GM23338 (cell line): ENCODE measurements around the gene C16orf90. TPM values are rescaled to one million over a fixed set of nuclear protein-coding genes. Genes with fewer than 3 reads are reported as not detected.

Experiments used
- ATAC-seq: fragments of 200-7000 bp; cut with Tn5 transposase; 3 replicates; pipeline ENCODE4 v1.9.1; 2020
- DNase-seq: peaks from one replicate; pipeline ENCODE4 v3.0.0-alpha.2; 2015; ENCODE audit warnings: low spot score
- H2AFZ ChIP-seq: fragments of 200-600 bp; sonication (generic); 2 replicates; pipeline ENCODE4 v1.8.0; 2016; ENCODE audit warnings: antibody characterized with exemption, mild to moderate bottlenecking, moderate library complexity
- H3F3A ChIP-seq: fragments of 200-600 bp; sonication (generic); replicated peaks from 2 replicates; pipeline ENCODE4 v1.8.0; 2017; ENCODE audit warnings: antibody characterized with exemption, mixed run types, low read depth
- H3K27ac ChIP-seq: fragments of 200-600 bp; sonication (generic); 2 replicates; pipeline ENCODE4 v1.6.1; 2016; ENCODE audit warnings: low read depth
- H3K27me3 ChIP-seq: fragments of 200-600 bp; sonication (generic); 2 replicates; pipeline ENCODE4 v1.8.0; 2016; ENCODE audit warnings: mild to moderate bottlenecking, mixed run types, moderate library complexity; ENCODE audit not compliant: insufficient read depth
- H3K36me3 ChIP-seq: fragments of 200-600 bp; sonication (generic); 2 replicates; pipeline ENCODE4 v1.8.0; 2016; ENCODE audit warnings: mild to moderate bottlenecking; ENCODE audit not compliant: insufficient read depth
- H3K4me1 ChIP-seq: fragments of 200-600 bp; sonication (generic); 2 replicates; pipeline ENCODE4 v1.8.0; 2016; ENCODE audit warnings: mild to moderate bottlenecking, moderate library complexity; ENCODE audit not compliant: insufficient read depth
- H3K4me2 ChIP-seq: fragments of 200-600 bp; sonication (generic); 2 replicates; pipeline ENCODE4 v1.7.1; 2017; ENCODE audit warnings: mixed run types
- H3K4me3 ChIP-seq: fragments of 200-600 bp; sonication (generic); 2 replicates; pipeline ENCODE4 v1.6.1; 2016; ENCODE audit warnings: mixed run types
- H3K79me2 ChIP-seq: fragments of 200-600 bp; sonication (generic); replicated peaks from 2 replicates; pipeline ENCODE4 v1.8.0; 2017; ENCODE audit warnings: mild to moderate bottlenecking; ENCODE audit not compliant: insufficient read depth
- H3K9me2 ChIP-seq: fragments of 200-600 bp; sonication (generic); 2 replicates; pipeline ENCODE4 v1.8.0; 2017; ENCODE audit not compliant: insufficient read depth
- H4K20me1 ChIP-seq: fragments of 200-600 bp; sonication (generic); replicated peaks from 2 replicates; pipeline ENCODE4 v1.8.0; 2017; ENCODE audit warnings: mild to moderate bottlenecking; ENCODE audit not compliant: insufficient read depth
- H3K27ac Mint-ChIP-seq: 2 replicates; pipeline ENCODE4 v1.8.0; 2020; ENCODE audit warnings: inconsistent platforms, mild to moderate bottlenecking, moderate library complexity, mixed read lengths
- H3K27me3 Mint-ChIP-seq: 3 replicates; pipeline ENCODE4 v1.8.0; 2022; ENCODE audit warnings: low read depth, mild to moderate bottlenecking, moderate library complexity, mixed read lengths, inconsistent platforms; ENCODE audit not compliant: insufficient read depth, poor library complexity
- H3K36me3 Mint-ChIP-seq: 3 replicates; pipeline ENCODE4 v1.8.0; 2021; ENCODE audit warnings: low read depth, mild to moderate bottlenecking, inconsistent platforms, moderate library complexity, mixed read lengths
- H3K4me1 Mint-ChIP-seq: 3 replicates; pipeline ENCODE4 v1.8.0; 2020; ENCODE audit warnings: mild to moderate bottlenecking, inconsistent platforms, mixed read lengths
- H3K4me3 Mint-ChIP-seq: 3 replicates; pipeline ENCODE4 v1.8.0; 2021; ENCODE audit warnings: moderate library complexity, mild to moderate bottlenecking, inconsistent platforms, mixed read lengths
- H3K9me3 Mint-ChIP-seq: 3 replicates; pipeline ENCODE4 v1.8.0; 2020; ENCODE audit warnings: moderate library complexity, mild to moderate bottlenecking, inconsistent platforms, mixed read lengths
- CREB1 ChIP-seq: fragments of 250-450 bp; sonication (Bioruptor Pico); IDR thresholded peaks from 2 replicates; pipeline ENCODE4 v1.5.0; 2020; ENCODE audit warnings: low read depth, mild to moderate bottlenecking, moderate library complexity
- EZH2 ChIP-seq: fragments of 200-600 bp; sonication (generic); IDR thresholded peaks from one replicate; pipeline ENCODE4 v1.8.0; 2017; ENCODE audit warnings: antibody characterized with exemption, mild to moderate bottlenecking, low read depth; ENCODE audit not compliant: unreplicated experiment
- EZH2phosphoT487 ChIP-seq: fragments of 200-600 bp; sonication (generic); IDR thresholded peaks from one replicate; pipeline ENCODE4 v1.8.1; 2018; ENCODE audit warnings: antibody characterized with exemption; ENCODE audit not compliant: unreplicated experiment
- JUNB ChIP-seq: IDR thresholded peaks from one replicate; pipeline ENCODE4 v1.6.1; 2016; ENCODE audit warnings: antibody characterized with exemption; ENCODE audit not compliant: unreplicated experiment
- NANOG ChIP-seq: IDR thresholded peaks from 2 replicates; pipeline ENCODE4 v1.6.1; 2016; ENCODE audit warnings: antibody characterized with exemption, borderline replicate concordance
- POLR2AphosphoS5 ChIP-seq: IDR thresholded peaks from 2 replicates; pipeline ENCODE4 v1.6.1; 2016; ENCODE audit warnings: antibody characterized with exemption, low read depth
- REST ChIP-seq: IDR thresholded peaks from one replicate; pipeline ENCODE4 v1.6.1; 2018; ENCODE audit warnings: antibody characterized with exemption; ENCODE audit not compliant: unreplicated experiment
- STAT1 ChIP-seq: IDR thresholded peaks from one replicate; pipeline ENCODE4 v1.6.1; 2016; ENCODE audit warnings: antibody characterized with exemption; ENCODE audit not compliant: unreplicated experiment
- ZNF114 ChIP-seq: fragments of 250-450 bp; sonication (Bioruptor Pico); IDR thresholded peaks from 2 replicates; pipeline ENCODE4 v1.5.0; 2020; ENCODE audit warnings: mild to moderate bottlenecking, moderate library complexity
- ZNF331 ChIP-seq: fragments of 250-450 bp; sonication (Bioruptor Pico); IDR thresholded peaks from 2 replicates; pipeline ENCODE4 v1.5.0; 2020; ENCODE audit warnings: low read depth, mild to moderate bottlenecking, moderate library complexity
- ZNF462 ChIP-seq: fragments of 250-450 bp; sonication (Bioruptor Pico); IDR thresholded peaks from 2 replicates; pipeline ENCODE4 v1.5.0; 2020; ENCODE audit warnings: mild to moderate bottlenecking, moderate library complexity
- polyA plus RNA-seq: library from polyadenylated mRNA; unstranded; fragments of >200 nt; fragmentation: Nextera tagmentation; extraction: Ambion mirVana; gene quantifications from 2 replicates; pipeline ENCODE4 v1.2.1, GENCODE V29; 2016
- total RNA-seq: library from RNA; depleted of rRNA; stranded (reverse); fragments of >200 nt; shearing (Covaris generic); gene quantifications from 2 replicates; pipeline ENCODE4 v1.2.3, GENCODE V29; 2014
- TF ChIP-seq, protein P1 (sequence below): IDR thresholded peaks from 2 replicates; pipeline ENCODE4 v1.6.1; 2016; ENCODE audit warnings: antibody characterized with exemption
- TF ChIP-seq, protein P2 (sequence below), 2 experiments: fragments of 200-600 bp in 1 of 2; sonication (generic) in 1 of 2; conservative IDR thresholded peaks; 2 replicates each; pipeline versions ENCODE4 v1.5.1 to v1.6.1; 2016 to 2017; ENCODE audit warnings: antibody characterized with exemption in 2 of 2, low read depth in 2 of 2, mild to moderate bottlenecking in 2 of 2, moderate library complexity in 1 of 2

The C16orf90 gene
- total and polyA plus RNA-seq, 2 experiments from 2014 or later = not detected

GRCh38 chr16:3465301-3465700, 30.0 kb downstream of the C16orf90 start:
- Histone ChIP-seq H3K27me3 (no peaks in the 10 kb centered on the region), H2AFZ (no peak overlapping the region), H3F3A (no peaks in the 10 kb centered on the region; the same call in 1 of the 2 replicates), H3K27ac (no peak overlapping the region), H3K79me2 (peaks cover 96% of the 10 kb centered on the region), H3K4me2 (no peak overlapping the region), H3K9me2 (no peaks in the 10 kb centered on the region), H3K4me1 (peaks cover 43% of the 10 kb centered on the region), H3K36me3 (no peaks in the 10 kb centered on the region), H3K4me3 (no peak overlapping the region), H4K20me1 (peaks cover 30% of the 10 kb centered on the region)
- H3K4me1 Mint-ChIP-seq = peaks cover 65% of the 10 kb centered on the region
- no peak overlapping the region; the same call in 2 of the 3 replicates for H3K4me3 Mint-ChIP-seq
- peaks cover 25% of the 10 kb centered on the region for H3K36me3 Mint-ChIP-seq
- H3K27me3 Mint-ChIP-seq = peaks cover 15% of the 10 kb centered on the region
- TF ChIP-seq ZNF331 (CRISPR knock-in tag) (no peak), ZNF114 (CRISPR knock-in tag) (no peak), STAT1 (no peak), CREB1 (CRISPR knock-in tag) (no peak), POLR2AphosphoS5 (no peak), ZNF462 (CRISPR knock-in tag) (no peak), EZH2 (no peak), NANOG (no peak), EZH2phosphoT487 (no peak), JUNB (no peak), REST (no peak)
- TF ChIP-seq, protein P1, sequence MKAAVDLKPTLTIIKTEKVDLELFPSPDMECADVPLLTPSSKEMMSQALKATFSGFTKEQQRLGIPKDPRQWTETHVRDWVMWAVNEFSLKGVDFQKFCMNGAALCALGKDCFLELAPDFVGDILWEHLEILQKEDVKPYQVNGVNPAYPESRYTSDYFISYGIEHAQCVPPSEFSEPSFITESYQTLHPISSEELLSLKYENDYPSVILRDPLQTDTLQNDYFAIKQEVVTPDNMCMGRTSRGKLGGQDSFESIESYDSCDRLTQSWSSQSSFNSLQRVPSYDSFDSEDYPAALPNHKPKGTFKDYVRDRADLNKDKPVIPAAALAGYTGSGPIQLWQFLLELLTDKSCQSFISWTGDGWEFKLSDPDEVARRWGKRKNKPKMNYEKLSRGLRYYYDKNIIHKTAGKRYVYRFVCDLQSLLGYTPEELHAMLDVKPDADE = no peak
- TF ChIP-seq, protein P2, sequence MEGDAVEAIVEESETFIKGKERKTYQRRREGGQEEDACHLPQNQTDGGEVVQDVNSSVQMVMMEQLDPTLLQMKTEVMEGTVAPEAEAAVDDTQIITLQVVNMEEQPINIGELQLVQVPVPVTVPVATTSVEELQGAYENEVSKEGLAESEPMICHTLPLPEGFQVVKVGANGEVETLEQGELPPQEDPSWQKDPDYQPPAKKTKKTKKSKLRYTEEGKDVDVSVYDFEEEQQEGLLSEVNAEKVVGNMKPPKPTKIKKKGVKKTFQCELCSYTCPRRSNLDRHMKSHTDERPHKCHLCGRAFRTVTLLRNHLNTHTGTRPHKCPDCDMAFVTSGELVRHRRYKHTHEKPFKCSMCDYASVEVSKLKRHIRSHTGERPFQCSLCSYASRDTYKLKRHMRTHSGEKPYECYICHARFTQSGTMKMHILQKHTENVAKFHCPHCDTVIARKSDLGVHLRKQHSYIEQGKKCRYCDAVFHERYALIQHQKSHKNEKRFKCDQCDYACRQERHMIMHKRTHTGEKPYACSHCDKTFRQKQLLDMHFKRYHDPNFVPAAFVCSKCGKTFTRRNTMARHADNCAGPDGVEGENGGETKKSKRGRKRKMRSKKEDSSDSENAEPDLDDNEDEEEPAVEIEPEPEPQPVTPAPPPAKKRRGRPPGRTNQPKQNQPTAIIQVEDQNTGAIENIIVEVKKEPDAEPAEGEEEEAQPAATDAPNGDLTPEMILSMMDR (conservative IDR thresholded peaks at IDR 0.05; ENCODE audit: low read depth in 2 of 2) = no peak
- no peak for ATAC-seq
- no peak overlapping the region; the same call in 1 of the 2 replicates for H3K27ac Mint-ChIP-seq
- DNase-seq = no peak
- H3K9me3 Mint-ChIP-seq = no peaks in the 10 kb centered on the region; the same call in 1 of the 3 replicates
